HepG2 (cell line): Measurements from ENCODE around the gene NPVF. TPM values are rescaled to one million over a fixed set of nuclear protein-coding genes. Genes with fewer than 3 reads are reported as not detected.

Source experiments
- FOXJ3 ChIP-seq: sonication (generic); formaldehyde crosslinking; IDR thresholded peaks from 2 replicates; pipeline ENCODE4 v1.4.0; 2020; ENCODE audit warnings: missing genetic modification reagents, mild to moderate bottlenecking, borderline replicate concordance
- HNRNPUL1 ChIP-seq: fragments of 200-400 bp; formaldehyde crosslinking; IDR thresholded peaks from 2 replicates; pipeline ENCODE4 v1.6.1; 2017; ENCODE audit warnings: low read depth, mild to moderate bottlenecking, low read length, moderate library complexity
- MED1 ChIP-seq: sonication (generic); formaldehyde crosslinking; IDR thresholded peaks from 2 replicates; pipeline ENCODE4 v1.4.0; 2020; ENCODE audit warnings: missing genetic modification reagents
- NFAT5 ChIP-seq: sonication (generic); formaldehyde crosslinking; IDR thresholded peaks from 2 replicates; pipeline ENCODE4 v1.4.0; 2020; ENCODE audit warnings: missing genetic modification reagents
- POLR2A ChIP-seq, 2 experiments: IDR thresholded peaks; 2 replicates each; pipeline ENCODE4 v1.6.1; 2011; ENCODE audit warnings: low read depth in 2 of 2, low read length in 2 of 2, mild to moderate bottlenecking in 1 of 2, moderate library complexity in 1 of 2; ENCODE audit not compliant: insufficient read depth in 1 of 2
- TCF12 ChIP-seq, 2 experiments: fragments of 450-650 bp in 1 of 2; sonication (generic) in 1 of 2; formaldehyde crosslinking in 1 of 2; IDR thresholded peaks; 2 replicates each; pipeline versions ENCODE4 v1.6.1 to v1.8.0; 2017 to 2022; ENCODE audit warnings: antibody characterized with exemption in 1 of 2, mild to moderate bottlenecking in 1 of 2, missing genetic modification reagents in 1 of 2, moderate library complexity in 1 of 2
- ZNF451 ChIP-seq: sonication (generic); formaldehyde crosslinking; IDR thresholded peaks from 2 replicates; pipeline ENCODE4 v1.5.0; 2020; ENCODE audit warnings: mild to moderate bottlenecking, missing genetic modification reagents
- polyA plus RNA-seq, 8 experiments: library from polyadenylated mRNA; depleted of rRNA in 3 of 8; stranded (reverse) in 7 of 8; unstranded in 1 of 8; fragments of >200 nt; fragmentation: Illumina TruSeq in 4 of 8; extraction: Trizol in 4 of 8; gene quantifications; 2 replicates each; pipeline versions ENCODE4 v1.2.1 to v1.2.3, GENCODE V29; 2011 to 2016; ENCODE audit warnings: low read depth in 4 of 8, missing spikeins in 1 of 8, mixed read lengths in 1 of 8; ENCODE audit not compliant: insufficient read depth in 1 of 8
- total RNA-seq, 5 experiments: library from RNA; depleted of rRNA; stranded (reverse); fragments of >200 nt; fragmentation: Illumina TruSeq; extraction: Trizol; gene quantifications; 2 replicates each; pipeline ENCODE4 v1.2.3, GENCODE V29; 2016; ENCODE audit warnings: low read depth in 1 of 5

The NPVF gene
- total and polyA plus RNA-seq, 2 of the 13 experiments (the other 11 are each of a cell fraction or from before 2014, with no cell fraction given): not detected

DNA sequence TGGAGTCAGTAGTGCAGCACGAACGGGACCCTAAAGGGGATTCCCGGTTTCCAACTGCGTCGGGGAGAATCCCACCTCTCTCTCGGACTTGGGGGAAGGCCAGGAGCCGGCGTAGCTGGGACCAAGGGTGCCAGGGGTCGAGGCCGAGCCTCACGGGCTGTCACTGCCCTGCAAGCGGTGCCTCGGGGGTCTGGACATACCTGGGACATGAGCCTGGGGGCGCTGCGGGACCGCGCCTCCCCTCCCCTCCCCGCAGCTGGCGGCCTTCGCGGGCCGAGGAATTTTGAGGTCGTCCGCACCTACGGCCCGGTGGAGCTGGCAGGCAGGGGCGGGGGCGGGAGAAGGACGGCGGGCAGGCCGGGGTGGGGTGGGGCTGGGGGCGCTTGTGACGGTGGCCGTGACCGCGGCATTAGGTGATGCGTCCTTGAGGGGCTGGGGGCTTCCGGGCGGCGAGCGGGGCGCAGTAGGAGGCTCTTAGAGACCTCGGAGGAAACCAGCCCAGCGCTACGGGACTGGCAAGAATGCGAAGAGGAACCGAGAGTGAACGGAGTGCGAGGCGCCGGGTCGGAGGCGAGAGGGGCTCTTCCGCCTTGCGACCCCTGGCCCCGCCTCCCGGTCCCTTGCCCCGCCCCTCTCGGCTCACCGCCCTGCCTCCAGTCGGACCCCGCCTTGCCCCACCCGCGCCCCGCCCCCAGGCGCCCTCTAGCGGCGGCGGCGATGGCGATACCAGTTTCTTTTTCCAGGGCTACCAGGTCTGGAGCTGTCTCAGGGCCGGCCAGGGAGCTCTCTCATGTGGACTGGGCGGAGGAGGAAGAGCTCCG is 48.3 kb downstream of the NPVF start (continued):
- no peak for TF ChIP-seq NFAT5
- TF ChIP-seq MED1 (CRISPR knock-in tag): peak; percentile 25; the same call in 1 of the 2 replicates
- TF ChIP-seq POLR2A (IDR thresholded peaks at IDR 0.05; ENCODE audit: insufficient read depth in 1 of 2, low read depth in 2 of 2, low read length in 2 of 2): peak; percentile 69 to 92
- no peak for TF ChIP-seq ZNF451
- no peak for TF ChIP-seq FOXJ3 (CRISPR knock-in tag)
- no peak for TF ChIP-seq TCF12 (IDR thresholded peaks at IDR 0.05)
- TF ChIP-seq TCF12 (CRISPR knock-in tag; IDR thresholded peaks at IDR 0.05): no peak; the same call in 1 of the 2 replicates
- no peak for TF ChIP-seq HNRNPUL1
